GM18508 (cell line): Measurements from ENCODE around the gene CCNB1IP1.
A peak's percentile ranks its signal among the peaks of the same experiment; 100 is the strongest.
"Not testable (repeated sequence)": the region's sequence is repeated elsewhere in the genome, so short reads cannot be mapped to it uniquely, and the experiment has no call there.

Source experiments
- ATAC-seq: cut with Tn5 transposase; IDR thresholded peaks from one replicate; pipeline ENCODE4 v1.9.1; 2021; ENCODE audit warnings: moderate number of reproducible peaks; ENCODE audit not compliant: insufficient read depth, unreplicated experiment

CCNB1IP1 gene

GRCh38 chr14:20334017-20334416 lies 938 bp upstream of the CCNB1IP1 start:
- no peak for ATAC-seq

- no peak for ATAC-seq
Measured at GRCh38 chr14:20333494-20333841, 389 bp upstream of the CCNB1IP1 start.

DNA sequence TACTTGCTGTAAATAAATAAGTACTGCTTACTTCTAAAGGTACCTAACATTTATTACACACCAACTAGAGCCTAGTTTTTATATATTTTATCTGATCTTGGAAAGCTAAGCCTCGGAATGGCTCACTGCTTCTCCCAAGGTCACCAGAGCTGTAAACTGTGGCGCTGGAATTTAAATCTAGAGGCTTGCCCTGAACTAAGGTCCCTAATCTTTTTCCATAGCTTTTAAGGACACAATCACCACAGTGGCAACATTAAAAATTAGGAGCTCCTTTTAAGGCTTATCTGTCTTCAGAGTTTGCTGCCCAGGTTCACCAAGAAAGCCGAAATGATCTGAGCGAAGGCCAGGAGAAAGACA lies 670 bp downstream of the CCNB1IP1 start:
- ATAC-seq, result no peak

GRCh38 chr14:20331053-20331613 lies 1.9 kb downstream of the CCNB1IP1 start:
- ATAC-seq, result no peak

DNA sequence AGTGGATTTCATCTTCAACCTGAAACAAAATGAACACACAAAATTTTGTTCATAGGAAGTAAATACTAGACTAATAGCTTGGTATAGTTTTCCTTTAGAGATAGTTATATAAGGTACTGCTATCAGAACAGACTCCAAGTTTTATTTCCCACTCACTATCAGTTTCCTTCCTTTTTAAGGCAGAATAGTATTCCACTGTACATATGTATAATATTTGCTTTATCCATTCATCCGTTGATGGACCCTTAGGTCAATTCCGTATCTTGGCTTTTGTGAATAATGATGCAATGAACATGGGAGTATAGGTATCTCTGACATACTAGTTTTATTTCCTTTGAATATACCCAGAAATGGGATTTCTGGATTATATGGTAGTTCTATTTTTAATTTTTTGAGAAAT lies 3.7 kb downstream of the CCNB1IP1 start:
- ATAC-seq, result no peak

DNA sequence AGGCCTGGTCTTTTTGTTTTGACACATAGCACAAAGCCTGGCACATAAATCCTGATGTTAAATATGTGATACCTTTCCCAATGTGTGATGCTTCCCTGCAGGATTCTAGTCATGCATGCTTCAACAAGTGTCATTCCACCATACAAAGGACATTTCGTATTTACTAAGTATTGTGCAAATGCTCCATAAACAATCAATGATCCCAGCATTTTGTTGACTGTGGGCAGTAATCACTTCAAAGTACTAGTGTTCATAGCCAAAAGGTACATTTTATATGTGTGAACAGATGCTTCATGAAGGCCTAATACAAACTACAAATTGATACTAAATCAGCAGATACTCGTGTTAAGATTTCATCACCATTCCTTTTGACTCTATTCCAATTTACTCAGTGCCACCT lies 4.4 kb downstream of the CCNB1IP1 start:
- ATAC-seq, result no peak

DNA sequence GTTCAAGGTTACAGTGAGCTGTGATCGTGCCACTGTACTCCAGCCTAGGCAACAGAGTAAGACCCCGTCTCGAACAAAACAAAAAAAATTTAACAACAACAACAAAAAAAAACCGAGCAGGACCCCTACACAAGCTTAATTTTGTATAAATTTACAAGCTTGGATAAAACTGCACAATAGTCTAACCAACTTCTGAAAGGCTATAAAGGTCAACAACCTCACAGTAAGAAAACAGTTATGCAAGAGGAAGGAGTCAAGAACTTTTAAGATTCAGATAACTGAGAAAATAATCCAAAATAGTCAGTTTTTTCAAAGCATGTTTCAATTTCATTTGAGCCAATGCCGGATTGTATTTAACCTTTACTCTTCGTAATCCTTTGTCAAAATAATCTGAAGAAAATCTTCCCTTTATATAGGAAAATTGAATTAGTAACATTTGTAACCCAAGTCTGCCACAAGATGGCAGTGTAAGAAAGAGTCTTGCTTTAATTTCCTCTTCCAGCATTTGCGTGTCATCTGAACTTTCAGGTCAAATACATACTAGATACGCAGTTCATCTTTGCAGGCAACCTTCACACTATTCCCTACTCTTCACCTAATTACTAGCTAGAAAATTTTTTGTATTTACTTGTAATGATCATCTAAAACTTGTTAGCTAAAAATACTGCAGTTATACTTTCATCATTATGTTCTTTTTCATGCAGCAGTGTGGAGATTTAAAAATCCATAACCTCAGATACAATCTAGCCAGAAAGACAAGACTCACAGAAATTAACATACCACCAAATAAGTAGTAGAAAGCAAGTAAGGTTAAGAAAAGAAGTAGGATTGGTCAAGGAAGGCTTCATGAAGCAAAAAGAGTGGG lies 5.8 kb downstream of the CCNB1IP1 start:
- ATAC-seq, result no peak

- no peak for ATAC-seq
Measured at GRCh38 chr14:20317720-20318119, 15.4 kb downstream of the CCNB1IP1 start.

DNA sequence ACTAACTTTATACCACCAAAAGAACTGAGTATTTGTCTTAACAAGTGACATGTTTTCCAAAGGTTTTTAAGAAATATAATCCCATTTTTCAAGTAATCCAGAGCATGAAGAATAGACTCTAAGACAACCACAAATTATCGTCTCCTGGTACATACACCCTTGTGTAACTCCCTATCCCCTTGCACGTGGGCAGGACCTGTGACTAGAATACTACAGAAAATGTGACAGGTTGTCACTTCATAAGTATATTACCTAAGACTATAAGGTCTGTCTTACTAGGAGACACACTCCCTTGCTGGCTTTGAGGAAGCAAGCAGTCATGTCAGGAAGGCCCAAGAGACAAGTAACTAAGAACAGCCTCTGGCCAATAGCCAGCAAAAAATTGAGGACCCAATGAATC lies 19.1 kb downstream of the CCNB1IP1 start:
- ATAC-seq, result no peak

DNA sequence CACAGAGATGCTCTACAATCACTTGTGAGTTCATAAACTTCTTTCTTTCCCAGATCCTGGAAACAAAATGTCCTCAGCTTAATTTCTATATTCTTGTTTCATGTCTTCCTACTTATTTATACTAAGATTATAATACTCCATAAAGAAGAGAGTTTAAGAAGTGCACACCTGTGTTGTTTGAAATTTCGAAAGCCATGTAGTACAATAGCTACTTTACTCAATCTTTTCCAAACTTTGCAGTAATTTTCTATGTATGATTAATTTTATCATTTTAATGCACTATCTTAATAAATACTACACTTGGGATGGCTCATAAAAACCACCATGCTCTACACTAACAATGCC lies 27.0 kb downstream of the CCNB1IP1 start:
- ATAC-seq, result no peak

- ATAC-seq, result peak; percentile 85
Measured at GRCh38 chr14:20305265-20306078, 27.6 kb downstream of the CCNB1IP1 start, which contains the start of gene TTC5. Gene TTC5, minus strand, starts transcription at chr14:20305951. Its CDS starts 14 bp downstream, at chr14:20305937.

DNA sequence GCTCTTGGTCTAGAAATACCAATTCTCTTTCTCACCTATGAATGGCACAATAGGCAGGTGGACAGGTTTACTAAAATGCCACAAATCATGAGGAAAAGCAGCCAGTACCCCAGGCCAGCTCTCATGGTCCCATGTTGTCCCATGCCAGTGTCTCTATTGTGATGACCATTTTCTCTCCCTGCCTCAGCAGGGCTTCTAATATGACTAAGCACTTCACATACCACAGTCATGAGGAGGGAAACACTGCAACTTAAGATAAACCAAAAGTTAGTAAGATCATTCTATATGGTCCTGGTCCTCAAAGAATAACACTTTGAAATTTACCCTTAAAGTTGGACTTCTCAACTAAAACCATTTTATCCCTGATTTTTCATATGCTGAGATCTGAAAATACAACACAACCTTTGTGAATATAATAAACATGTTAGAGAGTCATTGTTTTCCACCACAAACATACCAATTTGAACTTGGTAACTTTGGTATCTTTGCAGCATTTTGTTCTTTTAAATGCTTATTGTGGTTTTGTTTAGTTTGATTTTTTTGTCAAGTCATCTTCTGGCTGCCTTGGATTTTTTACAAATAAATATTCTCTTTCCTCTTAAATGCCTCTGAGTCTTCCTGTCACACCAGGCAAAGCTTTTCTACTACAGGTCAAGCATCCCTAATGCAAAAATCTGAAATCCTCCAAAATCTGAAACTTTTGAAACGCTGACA lies 30.9 kb downstream of the CCNB1IP1 start:
- no peak for ATAC-seq

GRCh38 chr14:20295067-20295466 lies 38.0 kb downstream of the CCNB1IP1 start:
- ATAC-seq, result peak; percentile 94

DNA sequence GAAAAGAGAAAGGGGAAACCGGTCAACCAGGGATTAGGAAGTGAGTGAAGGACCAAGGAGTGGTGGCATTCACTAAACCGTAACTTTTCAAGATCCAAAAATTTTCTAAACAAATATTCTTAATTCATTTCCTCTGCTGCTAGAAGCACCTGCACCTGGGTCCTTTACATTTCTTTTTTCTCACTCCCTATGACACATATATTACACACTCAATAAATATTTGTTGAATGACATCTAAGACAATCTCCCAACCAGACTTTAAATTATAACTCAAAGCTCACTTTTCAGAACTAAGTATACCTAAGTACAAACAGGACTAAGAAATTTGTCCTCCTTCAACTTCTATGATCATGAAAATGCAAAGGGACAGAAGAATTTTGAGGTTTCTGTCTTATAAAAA lies 38.4 kb downstream of the CCNB1IP1 start:
- ATAC-seq, result no peak

- ATAC-seq, result not testable (repeated sequence)
Measured at GRCh38 chr14:20281998-20282397, 51.1 kb downstream of the CCNB1IP1 start.

- ATAC-seq, result not testable (repeated sequence)
Measured at GRCh38 chr14:20280265-20280664, 52.8 kb downstream of the CCNB1IP1 start.

GRCh38 chr14:20278414-20278813 lies 54.7 kb downstream of the CCNB1IP1 start:
- ATAC-seq, result no peak

DNA sequence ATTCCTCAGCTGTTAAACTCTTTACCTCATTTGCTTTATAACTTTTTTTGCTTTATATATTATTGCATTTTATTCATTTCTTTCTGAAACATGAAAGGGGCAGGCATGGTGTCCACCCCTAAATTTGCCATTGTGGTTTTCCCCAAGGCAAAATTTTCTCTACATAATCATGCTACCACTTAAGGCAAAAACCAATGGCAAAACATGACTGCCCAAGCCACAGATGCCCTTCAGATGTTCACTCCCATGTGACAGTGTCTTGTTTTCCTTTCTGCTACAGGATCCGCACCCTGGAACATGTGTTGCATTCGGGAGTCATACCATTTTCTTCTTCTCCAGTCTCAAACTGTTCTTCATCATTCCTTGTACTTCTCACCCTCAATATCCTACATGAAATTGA lies 55.7 kb downstream of the CCNB1IP1 start:
- no peak for ATAC-seq

GRCh38 chr14:20274062-20274461 lies 59.0 kb downstream of the CCNB1IP1 start:
- no peak for ATAC-seq

GRCh38 chr14:20264361-20264760 lies 68.7 kb downstream of the CCNB1IP1 start:
- not testable (repeated sequence) for ATAC-seq
